ENCODE measurements around the gene GNB1. TPM values are rescaled to one million over a fixed set of nuclear protein-coding genes. Genes with fewer than 3 reads are reported as not detected.

Gene GNB1
- total RNA-seq, 1 donor from 2014 or later, result 170 TPM

- intact Hi-C loops (cut with DNase I), result no loop called here
- no peaks in the 10 kb centered on the region for H3K9me3 ChIP-seq
- H3K36me3 ChIP-seq, result no peaks in the 10 kb centered on the region
- no peaks in the 10 kb centered on the region for H3K27me3 ChIP-seq
- H3K4me1 ChIP-seq, result peaks cover 0 to 2% of the 10 kb centered on the region in 2 donors
- no peak overlapping the region for H3K27ac ChIP-seq
- no peak for TF ChIP-seq CTCF (IDR thresholded peaks at IDR 0.05)
- H3K4me3 ChIP-seq, result no peak overlapping the region
- DNase-seq (ENCODE audit: low spot score in 2 of 2), result no peak
Observed at GRCh38 chr1:1899967-1900327, 9.1 kb upstream of the GNB1 start.

DNA sequence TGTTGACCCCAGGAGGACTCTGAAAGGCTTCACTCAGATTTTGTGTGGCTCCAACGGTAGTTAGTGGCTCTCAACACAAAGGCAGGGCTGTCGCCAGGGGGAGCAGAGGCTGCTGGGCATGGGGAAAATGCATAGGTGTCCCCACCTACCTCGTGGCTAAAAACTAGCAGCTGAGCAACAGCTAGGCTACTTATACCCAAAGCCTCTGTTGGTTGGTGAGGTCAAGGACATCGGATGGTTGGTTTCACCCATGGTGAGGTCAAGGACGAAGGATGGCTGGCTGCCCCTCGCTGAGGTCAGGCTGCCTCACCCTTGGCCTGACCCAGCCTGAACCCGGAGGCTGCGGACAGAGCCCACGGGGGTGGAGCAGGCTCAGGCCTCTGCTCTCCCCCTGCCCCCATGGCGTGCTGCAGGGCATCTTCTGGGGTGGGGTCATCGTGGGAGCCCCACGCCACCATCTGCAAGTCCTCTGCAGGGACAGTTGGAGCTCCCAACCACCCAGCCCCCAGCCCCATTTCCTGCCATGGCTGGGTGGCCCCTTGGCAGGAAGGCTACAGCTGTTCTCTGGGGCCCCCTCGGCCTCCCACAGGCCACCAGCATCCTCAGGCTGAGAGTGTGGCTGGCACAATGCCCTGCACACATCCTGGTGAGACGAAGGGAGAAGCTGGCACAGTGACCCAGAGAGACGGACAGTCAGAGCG, 8.5 kb upstream of the GNB1 start:
- intact Hi-C loops (cut with DNase I), result no loop called here
- no peak for DNase-seq (ENCODE audit: low spot score in 2 of 2)
- H3K27ac ChIP-seq, result no peak overlapping the region
- no peak for TF ChIP-seq CTCF (IDR thresholded peaks at IDR 0.05)
- no peak overlapping the region for H3K4me3 ChIP-seq
- no peaks in the 10 kb centered on the region for H3K27me3 ChIP-seq
- no peaks in the 10 kb centered on the region for H3K9me3 ChIP-seq
- peaks cover 0 to 7% of the 10 kb centered on the region in 2 donors for H3K4me1 ChIP-seq
- H3K36me3 ChIP-seq, result no peaks in the 10 kb centered on the region

- no peak for DNase-seq (ENCODE audit: low spot score in 2 of 2)
- H3K4me3 ChIP-seq, result no peak overlapping the region
- intact Hi-C loops (cut with DNase I), result no loop called here
- H3K27ac ChIP-seq, result no peak overlapping the region
- TF ChIP-seq CTCF (IDR thresholded peaks at IDR 0.05), result no peak
- H3K4me1 ChIP-seq, result peaks cover 0 to 12% of the 10 kb centered on the region in 2 donors
- no peaks in the 10 kb centered on the region for H3K27me3 ChIP-seq
- no peaks in the 10 kb centered on the region for H3K36me3 ChIP-seq
- no peaks in the 10 kb centered on the region for H3K9me3 ChIP-seq
Observed at GRCh38 chr1:1898246-1898933, 7.5 kb upstream of the GNB1 start.

DNA sequence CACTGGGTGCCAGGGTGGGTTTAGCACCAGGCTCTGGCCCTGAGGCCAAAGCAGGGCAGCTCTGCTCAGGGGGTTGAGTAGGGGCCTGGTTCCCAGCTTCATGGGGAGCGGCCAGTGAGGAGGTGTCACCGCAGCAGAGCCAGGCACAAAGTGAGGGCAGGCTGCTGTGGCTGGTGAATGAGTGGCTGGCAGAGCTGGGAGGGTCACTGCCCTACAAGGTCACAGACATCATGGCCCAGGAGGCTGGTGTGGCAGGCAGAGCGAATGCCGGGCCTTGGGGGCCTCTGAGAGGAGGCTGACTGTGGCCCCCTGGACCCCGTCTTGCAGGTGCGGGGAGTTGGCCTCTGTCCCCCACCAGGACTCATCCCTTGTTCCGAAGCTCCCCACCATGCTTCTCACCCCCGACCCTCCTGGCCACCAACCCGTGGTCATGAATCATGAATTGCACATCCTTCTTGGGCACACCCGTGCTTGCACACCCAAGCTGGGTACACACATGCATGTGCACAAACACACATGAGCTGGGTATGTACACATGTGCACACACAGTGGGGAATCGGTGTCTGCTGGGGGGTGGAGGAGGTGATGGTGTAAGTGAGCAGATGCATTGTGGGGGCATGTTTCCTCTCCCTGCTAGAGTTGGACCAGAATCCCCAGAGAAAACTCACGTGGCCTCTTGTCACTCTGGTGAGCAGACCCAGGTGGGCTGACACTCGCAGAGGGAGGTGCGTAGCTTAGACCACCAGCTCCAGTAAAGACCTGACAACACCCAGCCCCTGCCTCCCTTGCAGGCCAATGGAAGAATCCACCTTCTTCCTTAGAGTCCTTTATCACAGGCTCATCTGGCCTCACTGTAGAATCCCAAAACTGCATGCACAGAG, 4.8 kb upstream of the GNB1 start:
- Histone ChIP-seq H3K9me3 (no peaks in the 10 kb centered on the region), H3K4me1 (peaks cover 0 to 21% of the 10 kb centered on the region in 2 donors), H3K27me3 (no peaks in the 10 kb centered on the region), H3K27ac (no peak overlapping the region), H3K36me3 (no peaks in the 10 kb centered on the region), H3K4me3 (no peak overlapping the region)
- no peak for DNase-seq (ENCODE audit: low spot score in 2 of 2)
- no peak for TF ChIP-seq CTCF (IDR thresholded peaks at IDR 0.05)
- intact Hi-C loops (cut with DNase I), result no loop called here

DNA sequence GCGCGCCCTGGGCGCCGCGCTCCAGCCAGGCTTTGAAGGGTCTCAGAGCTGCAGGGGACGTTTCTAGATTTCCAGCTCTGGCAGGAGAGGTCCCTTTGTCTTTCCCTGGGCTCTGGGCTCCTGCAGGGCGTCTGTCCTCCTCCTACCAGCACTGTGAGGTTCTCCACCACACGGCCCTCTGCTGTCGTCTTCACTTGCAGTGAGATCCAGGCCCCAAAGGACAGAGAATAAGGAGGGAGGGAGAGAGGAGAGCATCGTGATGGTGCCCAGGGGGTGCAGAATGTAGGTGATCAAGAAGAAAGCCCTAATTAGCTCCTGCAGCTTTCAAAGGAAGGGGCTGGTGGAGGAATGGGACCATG, 4.2 kb upstream of the GNB1 start:
- no peak for TF ChIP-seq CTCF (IDR thresholded peaks at IDR 0.05)
- H3K36me3 ChIP-seq, result no peaks in the 10 kb centered on the region
- no peak overlapping the region for H3K4me3 ChIP-seq
- intact Hi-C loops (cut with DNase I), result no loop called here
- no peak for DNase-seq (ENCODE audit: low spot score in 2 of 2)
- H3K27ac ChIP-seq, result no peak overlapping the region
- peaks cover 0 to 21% of the 10 kb centered on the region in 2 donors for H3K4me1 ChIP-seq
- H3K27me3 ChIP-seq, result no peaks in the 10 kb centered on the region
- no peaks in the 10 kb centered on the region for H3K9me3 ChIP-seq

All from ascending aorta (tissue), 2 donors.